IPS-NIHi7 (cell line): ENCODE data around the gene CRISPLD2.
"Not testable (repeated sequence)": the region's sequence is repeated elsewhere in the genome, so short reads cannot be mapped to it uniquely, and the experiment has no call there.

Experiments used
- DNase-seq: peaks from one replicate; pipeline ENCODE4 v3.0.0; 2012; ENCODE audit warnings: mixed read lengths; ENCODE audit errors: extremely low spot score

CRISPLD2 gene

DNA sequence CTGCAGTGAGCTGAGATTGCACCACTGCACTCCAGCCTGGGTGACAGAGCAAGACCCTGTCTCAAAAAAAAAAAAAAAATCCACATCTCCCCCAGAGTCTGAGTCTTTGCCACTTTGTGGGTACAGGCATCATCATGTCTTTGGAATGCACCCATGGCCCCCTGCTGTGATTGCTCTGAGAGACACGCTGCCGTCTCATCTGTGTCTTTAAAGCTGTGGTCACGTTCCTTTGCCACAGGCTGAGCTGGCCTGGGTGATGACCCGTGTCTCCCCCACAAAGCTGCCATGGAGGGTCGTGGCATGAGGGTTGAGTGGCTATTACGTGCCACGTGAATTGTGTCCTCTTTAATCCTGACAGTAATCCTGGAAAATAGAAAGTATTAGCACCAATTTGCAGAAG is 20.2 kb downstream of the CRISPLD2 start:
- no peak for DNase-seq

DNA sequence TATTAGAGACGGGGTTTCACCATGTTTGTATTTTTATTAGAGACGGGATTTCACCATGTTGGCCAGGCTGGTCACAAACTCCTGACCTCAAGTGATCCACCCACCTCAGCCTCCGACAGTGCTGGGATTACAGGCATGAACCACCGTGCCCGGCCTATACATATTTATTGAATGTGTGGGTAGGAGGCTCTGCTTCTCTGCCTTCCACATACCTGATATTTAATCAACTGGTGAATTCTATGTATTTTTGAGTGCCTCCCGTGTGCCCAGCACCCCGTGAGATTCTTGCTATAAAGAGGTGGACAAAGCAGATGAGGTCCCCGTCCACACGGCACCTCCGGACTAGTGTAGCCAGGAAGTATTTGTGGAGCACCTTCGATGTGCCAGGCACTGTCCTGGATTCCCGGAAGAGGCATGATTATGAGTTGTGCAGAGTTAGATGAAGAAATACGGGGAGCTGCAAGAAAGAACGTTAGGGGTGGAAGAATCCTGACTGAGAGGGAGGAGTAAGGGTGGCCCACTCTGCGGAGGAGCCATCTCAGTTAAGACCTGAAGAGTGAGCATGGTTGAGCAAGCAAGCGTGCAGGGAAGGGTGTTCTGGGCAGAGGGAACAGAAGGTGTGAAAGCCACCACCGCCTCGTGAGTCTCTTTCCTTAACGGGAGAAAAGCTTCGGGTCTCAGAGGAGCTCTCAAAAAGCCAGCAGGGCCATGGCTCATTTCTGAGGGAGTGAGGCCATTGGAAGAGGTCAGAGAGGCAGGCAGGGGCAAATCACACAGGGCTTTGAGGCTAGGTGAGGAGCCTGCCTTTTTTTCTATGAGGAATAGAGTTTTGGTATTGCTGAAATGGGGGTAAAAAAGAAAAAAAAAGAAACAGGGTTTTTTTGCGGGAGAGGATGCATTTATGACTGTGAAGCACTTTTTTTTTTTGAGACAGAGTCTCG is 21.2 kb downstream of the CRISPLD2 start:
- no peak for DNase-seq

GRCh38 chr16:84841787-84842300 is 22.1 kb downstream of the CRISPLD2 start:
- DNase-seq = peak; percentile 88

DNA sequence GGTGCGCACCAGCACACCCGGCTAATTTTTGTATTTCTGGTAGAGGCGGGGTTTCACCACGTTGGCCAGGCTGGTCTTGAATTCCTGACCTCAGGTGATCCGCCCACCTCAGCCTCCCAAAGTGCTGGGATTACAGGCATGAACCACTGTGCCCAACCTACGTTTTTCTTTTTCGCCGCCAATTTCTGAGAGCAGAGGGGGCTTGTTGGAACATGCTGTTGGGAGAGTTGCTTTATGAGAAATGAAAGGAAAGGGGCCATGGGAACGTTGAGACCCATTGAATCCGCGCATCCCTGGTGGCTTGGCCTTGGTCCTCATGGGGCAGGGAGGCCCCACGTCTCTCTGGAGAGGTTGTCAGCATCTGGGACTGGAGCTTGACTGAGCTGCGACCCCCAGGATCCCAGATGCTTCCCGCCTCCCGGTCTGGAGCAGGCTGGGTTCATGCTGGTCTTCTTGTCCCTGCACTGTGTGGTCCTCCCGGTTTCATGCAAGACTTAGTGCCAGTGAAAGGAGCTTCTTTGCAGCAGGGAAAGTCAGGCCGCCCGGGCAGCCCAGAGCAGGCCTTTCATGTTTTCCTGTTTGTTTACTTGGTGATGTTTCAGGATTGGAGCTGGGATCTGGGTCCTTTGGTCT is 22.8 kb downstream of the CRISPLD2 start:
- DNase-seq = no peak

DNA sequence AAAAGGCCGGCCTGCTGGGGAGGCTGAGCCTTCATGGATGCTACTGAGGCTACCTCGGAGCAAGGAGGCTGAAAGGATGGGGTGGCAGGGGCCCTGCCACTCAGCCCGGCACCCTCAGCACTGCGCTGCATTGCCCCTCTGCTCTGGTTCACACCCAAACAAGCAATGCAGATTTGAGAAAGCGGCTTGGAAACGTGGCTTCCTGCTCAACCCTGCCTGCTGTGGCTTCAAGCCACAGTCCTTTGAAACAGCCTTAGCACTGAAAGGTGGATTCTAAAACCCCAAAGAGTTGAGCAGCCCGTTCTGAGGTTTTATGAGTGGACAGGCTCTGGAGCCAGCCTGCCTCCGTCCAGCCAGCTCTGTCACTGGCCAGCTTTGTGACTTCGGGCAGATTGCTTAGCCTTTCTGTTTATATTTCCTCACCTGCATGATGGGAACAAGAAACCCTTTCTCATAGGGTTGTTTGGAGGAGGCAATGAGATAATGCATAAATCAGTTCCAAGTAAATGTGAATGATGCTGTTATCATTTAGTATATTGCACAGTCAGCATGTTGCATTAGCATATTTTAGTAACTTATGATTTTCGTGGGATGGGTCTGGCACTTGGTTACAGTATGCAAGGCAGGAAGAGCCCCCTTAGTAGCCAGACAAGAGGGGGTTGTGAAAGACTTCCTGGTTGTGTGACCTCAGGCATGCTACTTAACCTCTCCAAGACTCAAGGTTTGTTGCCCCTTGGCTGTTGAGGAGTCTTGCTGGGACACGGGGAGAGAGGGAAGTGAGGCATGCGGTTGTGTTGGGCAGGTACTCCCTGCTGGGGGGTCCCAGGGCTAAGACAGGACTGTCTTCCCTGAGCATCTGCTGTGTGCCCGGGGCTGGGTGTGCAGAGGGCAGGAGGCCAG is 23.6 kb downstream of the CRISPLD2 start:
- no peak for DNase-seq

- DNase-seq = no peak
Measured at GRCh38 chr16:84844049-84844350, 24.2 kb downstream of the CRISPLD2 start.

DNA sequence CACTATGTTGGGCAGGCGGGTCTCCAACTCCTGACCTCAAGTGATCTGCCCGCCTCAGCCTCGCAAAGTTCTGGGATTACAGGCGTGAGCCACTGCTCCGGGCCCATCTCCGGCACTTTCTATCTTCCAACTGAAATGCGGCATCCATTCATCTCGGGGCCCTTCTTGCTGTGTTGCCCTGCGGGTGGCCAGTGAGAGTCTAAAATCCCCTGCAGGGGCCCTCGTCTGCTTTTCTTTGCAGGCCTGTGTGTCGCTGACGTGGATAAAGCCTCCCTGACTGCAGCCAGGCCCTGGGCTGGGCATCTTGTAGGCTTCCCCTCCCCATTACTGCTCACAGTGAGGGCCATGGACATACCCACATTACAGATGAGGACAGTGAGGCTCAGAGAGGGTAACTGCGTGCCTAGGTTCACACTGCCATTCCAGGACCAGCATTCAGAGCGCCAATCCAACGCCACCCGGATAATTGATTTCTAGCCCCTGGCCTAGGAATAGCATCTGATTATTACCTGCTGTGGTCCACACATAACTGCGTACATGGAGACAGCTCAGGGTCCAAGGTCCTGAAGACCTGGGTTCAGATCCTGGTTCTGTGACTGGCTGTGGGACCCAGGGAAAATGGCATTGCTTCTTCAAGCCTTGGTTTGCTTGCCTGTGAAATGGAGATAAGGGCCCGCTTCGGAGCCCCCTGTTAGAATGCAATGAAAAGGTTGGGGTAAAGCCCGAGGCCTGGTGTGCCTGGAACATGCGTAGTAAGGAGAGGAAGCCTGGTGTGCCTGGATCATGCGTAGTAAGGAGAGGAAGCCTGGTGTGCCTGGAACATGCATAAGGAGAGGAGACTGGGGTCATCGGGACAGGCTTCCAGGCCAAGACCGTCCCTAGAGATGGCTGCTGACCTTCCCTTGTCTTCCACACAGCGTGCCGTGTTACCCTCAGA is 25.0 kb downstream of the CRISPLD2 start:
- DNase-seq = peak; percentile 66

DNA sequence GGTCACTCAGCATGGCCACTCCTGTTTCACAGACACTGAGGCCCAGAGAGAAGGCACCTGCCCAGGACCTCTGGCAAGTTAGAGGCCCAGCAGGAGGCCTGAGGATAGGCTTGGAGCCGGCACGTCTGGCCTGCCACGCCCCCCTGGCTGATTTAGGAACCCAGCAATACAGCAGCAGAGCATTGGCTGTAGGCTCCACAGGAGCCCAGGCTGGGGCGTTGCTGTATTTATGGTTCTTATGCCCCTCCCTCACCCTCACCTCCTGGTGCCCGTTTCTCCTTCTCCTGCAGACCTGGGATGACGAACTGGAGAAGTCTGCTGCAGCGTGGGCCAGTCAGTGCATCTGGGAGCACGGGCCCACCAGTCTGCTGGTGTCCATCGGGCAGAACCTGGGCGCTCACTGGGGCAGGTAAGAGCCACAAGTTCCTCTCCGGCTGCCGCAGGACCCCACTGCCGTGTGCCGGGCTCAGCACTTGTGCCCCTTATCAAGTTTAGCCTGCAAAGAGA is 25.8 kb downstream of the CRISPLD2 start:
- peak; percentile 66 for DNase-seq

GRCh38 chr16:84847564-84848355 is 28.0 kb downstream of the CRISPLD2 start:
- no peak for DNase-seq

- DNase-seq = no peak
Measured at GRCh38 chr16:84848986-84849634, 29.3 kb downstream of the CRISPLD2 start.

- no peak for DNase-seq
Measured at GRCh38 chr16:84849751-84850150, 30.0 kb downstream of the CRISPLD2 start.

GRCh38 chr16:84850714-84851113 is 30.9 kb downstream of the CRISPLD2 start:
- DNase-seq = no peak

DNA sequence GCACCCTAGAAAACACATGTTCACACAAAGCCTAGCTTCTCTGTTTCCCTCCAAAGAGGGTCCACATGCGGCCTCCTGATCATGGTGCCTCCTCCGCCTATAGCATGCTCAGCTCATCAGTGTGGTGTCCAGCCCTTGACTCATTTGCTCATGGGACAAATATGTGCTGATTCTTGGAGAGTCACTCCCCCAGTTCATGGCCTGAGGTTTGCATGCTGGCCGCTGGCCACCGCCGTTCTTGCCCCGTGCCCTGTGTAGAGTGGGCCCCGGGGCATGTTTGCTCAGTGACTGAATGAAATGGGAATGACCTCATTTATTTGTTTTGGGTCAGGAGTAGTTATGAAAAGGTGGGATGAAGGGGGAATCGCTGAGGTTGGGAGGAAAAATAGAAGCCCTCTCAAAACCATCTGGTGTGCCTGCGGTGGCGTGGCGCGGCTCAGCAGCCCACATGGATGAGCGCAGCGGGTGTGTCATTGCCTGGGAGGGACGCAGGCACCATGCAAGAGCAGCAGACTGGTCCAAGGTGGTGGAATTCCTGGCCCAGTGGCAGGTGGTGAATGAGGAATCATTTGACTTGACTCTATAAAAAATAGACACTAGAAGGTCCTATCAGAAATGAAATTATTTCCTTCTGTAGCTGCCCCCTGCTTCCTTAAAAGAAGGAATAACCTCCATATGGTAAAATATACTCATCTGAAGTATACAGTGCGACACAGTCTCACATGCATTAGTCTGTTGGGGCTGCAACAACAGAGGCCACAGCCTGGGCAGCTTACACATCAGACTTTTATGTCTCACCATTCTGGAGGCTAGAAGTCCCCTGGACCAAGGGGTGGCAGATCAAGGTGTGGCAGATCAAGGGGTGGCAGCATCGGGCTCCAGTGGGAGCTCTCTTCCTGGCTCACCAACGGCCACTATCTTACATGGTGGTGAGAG is 31.7 kb downstream of the CRISPLD2 start:
- no peak for DNase-seq

DNA sequence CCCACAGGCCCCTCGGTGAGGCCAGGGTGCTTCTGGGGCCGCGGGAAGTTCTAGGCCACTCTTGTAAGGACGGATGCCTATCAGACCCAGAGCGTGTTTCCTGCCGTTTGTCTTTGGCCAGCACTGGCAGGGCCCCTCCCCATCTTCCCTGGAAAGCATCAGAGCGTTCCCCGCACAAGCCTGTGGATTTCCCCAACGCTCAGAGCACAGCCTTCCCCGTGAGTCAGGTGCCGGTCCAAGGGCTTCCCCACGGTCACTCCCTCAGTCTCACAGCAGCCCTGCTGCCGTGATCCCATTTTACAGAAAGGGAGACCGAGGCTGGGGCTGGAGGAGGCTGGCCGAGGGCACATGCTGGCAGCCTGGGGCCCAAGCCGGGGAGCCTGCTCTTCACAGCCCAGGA is 33.7 kb downstream of the CRISPLD2 start:
- DNase-seq = no peak

GRCh38 chr16:84854759-84855158 is 35.0 kb downstream of the CRISPLD2 start:
- no peak for DNase-seq

DNA sequence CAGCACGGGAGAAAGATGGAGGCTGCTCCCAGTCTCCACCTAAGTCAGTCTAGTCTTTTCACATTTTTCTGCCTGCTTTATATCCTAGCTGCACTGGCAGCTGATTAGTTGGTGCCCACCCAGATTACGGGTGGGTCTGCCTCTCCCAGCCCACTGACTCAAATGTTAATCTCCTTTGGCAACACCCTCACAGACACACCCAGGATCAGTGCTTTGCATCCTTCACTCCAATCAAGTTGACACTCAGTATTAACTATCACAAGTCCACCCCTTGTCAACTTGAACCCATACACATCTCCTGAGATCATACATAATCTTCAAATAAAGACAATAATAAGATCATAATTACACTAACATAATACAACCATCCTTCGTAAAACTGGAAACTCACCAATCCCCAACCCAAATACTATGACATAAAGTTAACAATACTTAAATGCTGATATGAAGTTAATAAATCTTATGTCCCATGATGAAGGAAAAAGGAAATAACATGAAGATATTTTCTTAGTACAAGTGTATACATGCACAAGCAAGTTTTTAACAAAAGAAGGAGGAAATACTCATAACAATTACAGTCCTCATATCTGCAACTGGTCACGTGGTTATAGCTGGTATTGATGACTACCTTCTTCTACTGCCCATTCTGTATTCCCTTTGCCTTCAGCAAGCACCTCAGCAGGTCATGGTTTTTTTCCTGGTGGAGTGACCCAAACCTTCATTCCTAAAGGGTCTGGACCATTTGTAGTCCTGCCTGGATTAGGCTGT is 35.8 kb downstream of the CRISPLD2 start:
- not testable (repeated sequence) for DNase-seq

GRCh38 chr16:84856203-84856581 is 36.4 kb downstream of the CRISPLD2 start:
- DNase-seq = not testable (repeated sequence)
